Hematopoietic multipotent progenitor cell treated with erythropoietin and hydrocortisone succinate and interleukin-3 and kit ligand, for 17 days (in vitro differentiated cells): ENCODE results near the gene ENKD1.

Experiments used
- DNase-seq: peaks from one replicate; pipeline ENCODE4 v3.0.0-alpha.2; 2015; ENCODE audit warnings: low spot score

ENKD1 gene

DNA sequence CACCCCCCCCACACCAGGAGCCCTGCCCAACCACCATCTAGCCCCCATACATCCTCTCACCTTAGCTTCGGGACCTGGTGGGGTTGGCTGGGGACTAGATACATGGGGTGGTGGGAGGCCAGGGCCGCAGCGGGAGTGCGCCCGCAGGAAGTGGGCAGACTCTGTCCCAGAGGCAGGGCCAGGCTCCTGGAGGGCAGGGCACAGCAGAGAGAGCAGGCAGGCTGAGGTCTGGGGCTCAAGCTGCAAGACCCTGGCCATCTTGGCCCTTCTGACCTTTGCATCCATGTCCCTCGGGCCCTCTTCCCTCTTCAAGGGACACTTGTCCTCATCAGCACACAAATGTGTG is 2.7 kb downstream of the ENKD1 start:
- no peak for DNase-seq

DNA sequence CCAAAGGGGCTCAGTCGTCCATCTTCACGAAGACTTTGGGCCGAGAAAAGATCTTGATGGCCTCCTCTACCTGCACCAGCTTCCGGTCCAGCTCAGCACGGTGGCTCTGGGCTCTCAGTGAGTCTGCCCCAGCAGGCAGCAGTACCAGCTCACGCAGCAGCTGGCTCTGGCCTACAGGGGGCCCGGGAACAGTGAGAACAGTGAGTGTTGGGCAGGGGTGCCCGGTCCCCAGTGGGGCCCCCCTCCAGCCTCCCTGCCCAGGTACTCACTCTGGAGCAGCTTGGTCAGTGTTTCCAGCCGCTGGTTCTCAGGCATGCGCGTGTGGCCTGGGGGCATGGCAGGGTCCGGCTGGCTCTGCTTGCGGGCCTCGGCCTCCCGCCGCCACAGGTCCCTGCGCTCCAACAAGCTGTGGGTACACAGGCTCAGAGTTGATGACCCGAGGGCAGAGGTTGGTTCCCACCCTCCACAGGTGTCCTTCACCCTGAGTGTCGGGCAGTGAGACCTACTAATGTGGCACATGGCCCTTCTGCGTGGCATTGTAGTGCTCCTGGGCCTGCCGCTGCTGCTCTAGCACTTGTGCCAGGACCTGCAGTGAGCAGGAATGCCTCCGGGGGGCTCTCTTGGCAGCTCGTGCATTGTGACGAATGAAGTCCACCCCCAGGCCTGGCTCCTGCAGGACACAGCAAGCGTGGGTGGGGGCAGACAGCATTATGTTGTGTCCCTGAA is 3.2 kb downstream of the ENKD1 start:
- DNase-seq, result no peak

DNA sequence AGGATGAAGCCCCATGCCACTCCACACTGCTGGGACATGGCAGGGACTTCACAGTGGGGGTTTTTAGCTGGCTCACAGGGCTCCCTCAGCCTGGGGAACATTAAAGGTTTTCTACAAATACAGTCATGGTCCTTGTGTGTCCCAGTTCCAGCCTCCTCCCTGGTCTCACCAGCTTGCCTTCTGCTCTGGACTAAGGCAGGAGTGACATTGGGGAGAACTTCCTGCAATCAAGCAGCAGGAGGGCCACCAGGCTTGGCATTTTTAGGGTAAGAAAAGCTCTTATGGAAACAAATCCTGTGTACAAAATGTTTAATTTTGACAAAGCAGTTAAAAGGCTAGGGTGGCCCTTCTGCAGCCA is 3.9 kb downstream of the ENKD1 start:
- no peak for DNase-seq

DNA sequence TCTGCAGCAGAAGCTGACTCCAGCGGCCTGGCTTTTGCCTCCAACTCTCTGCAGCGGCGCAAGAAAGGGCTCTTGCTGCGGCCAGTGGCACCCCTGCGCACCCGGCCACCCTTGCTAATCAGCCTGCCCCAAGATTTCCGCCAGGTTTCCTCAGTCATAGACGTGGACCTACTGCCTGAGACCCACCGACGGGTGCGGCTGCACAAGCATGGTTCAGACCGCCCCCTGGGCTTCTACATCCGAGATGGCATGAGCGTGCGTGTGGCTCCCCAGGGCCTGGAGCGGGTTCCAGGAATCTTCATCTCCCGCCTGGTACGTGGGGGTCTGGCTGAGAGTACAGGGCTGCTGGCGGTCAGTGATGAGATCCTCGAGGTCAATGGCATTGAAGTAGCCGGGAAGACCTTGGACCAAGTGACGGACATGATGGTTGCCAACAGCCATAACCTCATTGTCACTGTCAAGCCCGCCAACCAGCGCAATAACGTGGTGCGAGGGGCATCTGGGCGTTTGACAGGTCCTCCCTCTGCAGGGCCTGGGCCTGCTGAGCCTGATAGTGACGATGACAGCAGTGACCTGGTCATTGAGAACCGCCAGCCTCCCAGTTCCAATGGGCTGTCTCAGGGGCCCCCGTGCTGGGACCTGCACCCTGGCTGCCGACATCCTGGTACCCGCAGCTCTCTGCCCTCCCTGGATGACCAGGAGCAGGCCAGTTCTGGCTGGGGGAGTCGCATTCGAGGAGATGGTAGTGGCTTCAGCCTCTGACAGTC is 4.5 kb downstream of the ENKD1 start:
- DNase-seq, result no peak

DNA sequence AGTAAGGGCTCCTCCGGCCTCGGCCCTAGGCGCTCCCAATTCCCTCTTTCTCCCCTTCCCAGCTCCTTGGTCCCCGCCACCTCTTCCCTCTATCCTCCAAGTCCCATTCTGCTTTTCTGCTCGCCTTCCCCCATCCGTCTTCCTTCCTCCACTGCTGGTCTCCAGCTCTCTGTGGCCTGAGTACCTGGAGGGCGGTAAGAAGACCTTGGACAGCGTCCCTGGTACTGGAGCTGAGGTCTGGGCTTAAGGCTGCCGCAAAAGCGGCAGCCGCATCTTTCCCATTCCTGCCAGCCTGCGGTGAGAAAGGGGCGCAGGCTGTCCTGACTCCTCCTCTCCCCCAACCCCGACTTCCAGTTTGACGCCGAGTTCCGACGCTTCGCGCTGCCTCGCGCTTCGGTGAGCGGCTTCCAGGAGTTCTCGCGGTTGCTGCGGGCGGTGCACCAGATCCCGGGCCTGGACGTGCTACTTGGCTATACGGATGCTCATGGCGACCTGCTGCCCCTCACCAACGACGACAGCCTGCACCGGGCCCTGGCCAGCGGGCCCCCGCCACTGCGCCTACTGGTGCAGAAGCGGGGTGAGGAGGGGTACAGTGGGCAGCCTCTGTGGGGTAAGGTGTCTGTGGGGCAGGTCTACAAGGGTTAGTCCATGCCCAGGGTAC is 5.3 kb downstream of the ENKD1 start:
- no peak for DNase-seq

DNA sequence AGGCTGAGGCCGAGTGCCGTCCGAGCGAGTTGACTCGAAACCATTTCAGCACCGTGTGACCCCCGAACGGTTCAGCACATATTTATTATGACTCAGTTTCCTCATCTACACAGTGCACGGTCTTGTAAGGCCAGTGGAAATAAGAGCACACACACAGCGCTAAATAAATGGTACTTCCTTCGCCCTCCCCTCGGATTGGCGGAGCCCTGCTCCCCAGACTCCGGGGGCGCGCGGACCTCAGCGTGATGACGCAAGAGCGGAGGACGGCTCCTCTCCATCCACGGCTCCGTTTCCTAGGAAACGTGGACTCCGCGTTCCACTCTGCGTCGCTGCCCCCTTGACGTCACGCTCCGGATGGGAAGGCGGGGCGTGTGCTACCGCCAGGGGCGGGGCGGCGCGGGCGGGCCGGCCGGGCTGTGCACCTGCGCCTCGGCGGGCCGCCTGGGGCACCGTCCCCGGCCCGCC is 6.0 kb downstream of the ENKD1 start, which contains the start of gene PARD6A:
TSS of gene PARD6A (plus strand) at position 397 of the 465 bp plus-strand sequence. CDS start 79 bp downstream, outside the sequence.
- peak; percentile 95 for DNase-seq

DNA sequence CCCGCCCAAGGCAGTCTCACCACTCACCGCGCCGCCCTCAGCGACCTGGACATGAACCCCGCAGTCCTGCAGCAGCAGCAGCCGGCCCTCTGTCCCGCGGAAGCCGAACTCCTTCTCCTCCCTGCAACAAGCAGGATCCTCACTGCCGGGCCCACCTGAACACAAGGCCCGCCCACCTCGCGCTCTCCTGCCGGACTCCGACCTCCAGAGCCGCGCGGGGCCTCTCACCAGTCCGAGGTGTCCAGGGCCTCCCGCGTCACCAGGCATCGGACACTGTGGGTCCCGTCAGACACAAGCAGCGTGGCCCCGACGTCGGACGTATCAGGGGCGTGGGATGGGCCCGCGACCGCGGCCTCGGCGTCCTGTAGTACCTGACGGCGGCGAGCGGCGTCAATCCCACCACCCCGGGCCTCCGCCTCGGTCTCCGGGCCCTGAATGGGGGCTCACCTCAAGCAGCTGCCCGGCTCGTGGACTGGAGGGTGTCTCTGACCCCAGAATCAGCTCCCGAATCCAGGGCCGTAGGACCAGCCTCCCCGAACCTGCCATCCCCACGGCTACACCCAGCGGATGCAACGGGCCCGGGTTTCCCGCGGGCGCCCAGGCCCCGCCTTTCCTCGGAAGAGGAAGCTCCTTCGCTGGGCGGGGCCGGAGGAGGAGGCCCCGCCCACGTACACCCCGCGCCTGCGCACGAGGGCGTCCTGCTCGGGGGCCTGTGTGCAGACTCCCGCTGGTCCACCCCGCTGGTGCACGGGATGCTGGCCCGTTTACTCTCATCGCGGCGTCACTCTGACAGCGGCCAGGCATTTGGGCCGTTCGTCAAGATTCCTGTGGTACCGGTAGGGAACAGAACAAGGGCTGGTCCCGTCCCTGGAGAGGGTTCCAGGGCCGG is 6.6 kb downstream of the ENKD1 start, which contains the start of gene ACD:
TSS of gene ACD (minus strand) at position 586 of the 889 bp plus-strand sequence. CDS start at position 546, 40 bp downstream.
- DNase-seq, result peak; percentile 96

DNA sequence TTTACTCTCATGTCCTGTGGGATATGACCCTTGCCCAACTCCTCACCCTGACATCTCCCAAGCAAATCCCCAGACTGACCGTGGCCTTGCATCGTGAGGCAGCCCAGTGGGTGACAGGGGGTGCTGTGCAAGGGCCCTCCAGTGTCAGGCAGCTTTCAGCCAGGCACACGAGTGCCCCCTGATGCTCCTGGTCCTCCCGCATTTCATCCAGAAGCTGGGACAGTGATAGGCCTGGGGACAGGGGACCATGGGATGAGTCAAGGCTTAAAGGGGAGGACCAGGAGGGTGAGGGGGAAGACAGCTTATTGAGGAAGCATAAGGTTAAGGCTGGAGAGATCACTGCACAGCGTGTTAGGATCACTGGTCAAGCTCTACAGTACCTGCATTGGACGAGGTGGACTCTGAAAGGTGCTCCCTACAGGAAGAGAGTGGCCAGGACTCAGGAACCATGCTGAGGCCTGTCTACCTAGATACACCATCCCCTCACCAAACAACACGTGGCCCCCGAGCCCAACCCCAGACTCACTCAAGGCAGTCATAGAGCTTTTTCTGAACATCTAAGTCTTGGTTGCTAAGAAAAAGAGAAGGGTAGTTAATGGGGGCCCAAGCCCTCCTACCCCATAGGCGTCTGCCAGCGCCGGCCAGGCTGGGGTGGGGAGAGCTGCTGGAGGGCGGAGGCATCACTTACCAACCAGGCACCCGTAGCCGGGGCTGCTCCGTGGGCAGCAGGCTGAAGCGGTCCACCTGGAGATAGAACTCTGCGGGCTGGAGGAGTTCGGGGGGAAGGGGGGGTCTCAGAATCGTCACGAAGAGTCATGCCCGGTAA is 7.5 kb downstream of the ENKD1 start:
- DNase-seq, result no peak

- DNase-seq, result no peak
These were observed 8.6 kb downstream of the ENKD1 start for GRCh38 chr16:67657751-67658518.

GRCh38 chr16:67657017-67657608 is 9.4 kb downstream of the ENKD1 start:
- DNase-seq, result no peak

GRCh38 chr16:67656344-67657016 is 10.1 kb downstream of the ENKD1 start:
- no peak for DNase-seq

GRCh38 chr16:67655363-67655762 is 11.2 kb downstream of the ENKD1 start:
- no peak for DNase-seq

DNA sequence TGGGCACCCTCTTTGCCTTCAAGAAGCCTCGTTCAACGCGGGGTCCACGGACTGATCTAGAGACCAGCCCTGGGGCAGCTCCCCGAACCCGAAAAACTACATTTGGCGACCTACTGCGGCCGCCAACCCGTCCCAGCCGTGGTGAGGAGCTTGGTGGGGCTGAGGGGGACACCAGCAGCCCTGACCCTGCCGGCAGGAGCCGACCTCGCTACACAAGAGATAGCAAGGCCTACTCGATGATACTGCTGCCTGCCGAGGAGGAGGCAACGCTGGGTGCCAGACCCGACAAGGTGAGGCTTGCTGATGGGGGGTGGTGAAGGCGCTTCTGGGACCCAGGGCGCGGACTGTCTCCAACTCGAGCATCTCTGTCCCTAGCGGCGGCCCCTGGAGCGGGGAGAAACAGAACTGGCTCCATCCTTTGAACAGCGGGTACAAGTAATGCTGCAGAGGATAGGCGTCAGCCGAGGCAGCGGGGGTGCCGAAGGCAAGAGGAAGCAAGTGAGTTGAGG is 12.1 kb downstream of the ENKD1 start:
- DNase-seq, result no peak

DNA sequence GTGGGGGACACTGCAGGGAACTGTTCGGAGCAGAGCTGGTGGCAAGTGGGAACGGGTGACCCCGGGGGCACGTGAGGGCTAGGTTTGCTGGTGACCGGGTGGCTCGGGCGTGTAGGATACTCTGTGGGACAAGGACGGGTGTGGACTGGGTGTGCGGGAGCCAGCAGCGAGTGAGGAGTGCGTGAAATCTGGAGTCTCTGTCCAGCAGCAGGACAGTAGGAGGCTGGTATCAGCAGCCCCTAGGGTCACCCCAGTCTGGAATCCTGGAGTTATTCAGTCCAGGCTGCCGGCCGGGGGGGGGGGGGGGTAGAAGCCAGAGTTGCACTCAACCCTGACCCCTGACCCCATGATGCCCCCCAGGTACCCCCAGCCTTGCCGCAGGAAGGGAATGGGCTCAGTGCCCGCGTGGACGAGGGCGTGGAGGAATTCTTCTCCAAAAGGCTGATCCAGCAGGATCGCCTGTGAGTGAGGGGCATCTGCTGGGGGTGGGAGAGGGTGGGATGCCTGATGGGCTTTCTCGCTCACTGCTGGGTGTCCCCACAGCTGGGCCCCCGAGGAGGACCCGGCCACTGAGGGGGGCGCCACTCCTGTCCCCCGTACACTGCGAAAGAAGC is 12.7 kb downstream of the ENKD1 start:
- no peak for DNase-seq

GRCh38 chr16:67653128-67653788 is 13.3 kb downstream of the ENKD1 start:
- DNase-seq, result no peak

DNA sequence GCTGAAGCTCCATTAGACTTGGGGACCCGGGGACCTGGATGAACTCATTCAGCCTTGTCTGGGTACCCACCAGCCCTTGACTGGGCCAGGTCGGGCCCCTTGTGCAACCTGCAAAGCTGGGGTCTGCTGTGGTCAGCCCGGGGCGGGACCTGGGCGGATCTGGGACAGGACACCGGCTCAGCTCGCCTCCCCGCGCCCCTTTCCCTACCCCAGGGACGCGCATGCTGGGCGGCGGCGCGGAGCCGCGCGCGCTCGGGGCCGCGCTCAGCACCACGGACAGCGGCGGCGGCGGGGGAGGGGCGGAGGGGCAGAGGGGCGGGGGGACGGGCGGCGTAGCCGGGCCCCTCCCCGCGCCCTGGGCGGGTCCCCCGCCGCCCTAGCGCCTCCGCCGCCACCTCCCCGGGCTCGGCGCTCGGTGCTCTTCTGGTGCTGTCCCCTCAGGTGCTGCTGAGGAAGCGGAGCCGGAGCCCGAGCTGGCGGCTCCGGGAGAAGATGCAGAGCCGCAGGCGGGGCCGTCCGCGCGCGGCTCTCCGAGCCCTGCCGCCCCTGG is 13.9 kb downstream of the ENKD1 start:
- no peak for DNase-seq

DNA sequence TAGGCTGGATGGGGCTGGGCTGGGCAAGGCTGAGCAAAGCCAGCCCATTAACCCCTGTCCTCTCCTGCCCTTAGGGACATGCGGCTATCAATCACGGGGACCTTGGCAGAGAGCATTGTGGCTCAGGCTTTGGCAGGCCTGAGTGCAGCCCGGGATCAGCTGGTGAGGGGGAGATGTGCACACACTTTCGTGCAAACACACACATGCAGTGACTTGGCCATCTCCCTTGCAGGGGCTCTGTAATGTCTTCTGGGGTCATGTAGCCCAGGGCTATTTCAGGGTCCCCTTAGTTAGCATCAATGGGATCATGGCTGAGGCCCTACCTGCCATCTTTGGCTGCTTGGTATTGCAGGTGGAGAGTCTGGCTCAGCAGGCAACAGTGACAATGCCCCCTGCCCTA is 14.7 kb downstream of the ENKD1 start:
- no peak for DNase-seq

- no peak for DNase-seq
These were observed 15.5 kb downstream of the ENKD1 start for GRCh38 chr16:67651039-67651438.
